Common myeloid progenitor, CD34-positive (primary cell): ENCODE data around the gene ANXA8L1.
"Not testable (repeated sequence)": the region's sequence is repeated elsewhere in the genome, so short reads cannot be mapped to it uniquely, and the experiment has no call there.

Experiments used
- CTCF ChIA-PET: fragments of 350-600 bp; sonication (Branson Sonifier 250); formaldehyde crosslinking; loops from one replicate; lab custom pipeline; 2021; ENCODE audit warnings: antibody characterized with exemption; lab: Charles Lee
- POLR2A ChIA-PET: fragments of 350-600 bp; sonication (Branson Sonifier 250); formaldehyde crosslinking; loops from one replicate; lab custom pipeline; 2021; ENCODE audit warnings: antibody characterized with exemption; lab: Charles Lee
- DNase-seq, 3 donors: peaks; one replicate each; pipeline versions ENCODE4 v3.0.0 to v3.0.0-alpha.2; 2013
- H3K27ac ChIP-seq, 2 experiments: 1 replicate in 1 of 2; 2 replicates in 1 of 2; pipeline ENCODE4 v1.7.0; 2013; ENCODE audit warnings: inconsistent platforms in 2 of 2, low read length in 2 of 2, mild to moderate bottlenecking in 2 of 2, low read depth in 1 of 2, moderate library complexity in 1 of 2; ENCODE audit not compliant: severe bottlenecking in 2 of 2, insufficient read depth in 1 of 2, poor library complexity in 1 of 2
- H3K27me3 ChIP-seq, 5 experiments: replicated peaks in 2 of 5; 1 replicate in 3 of 5; 2 replicates in 2 of 5; pipeline versions ENCODE4 v1.6.1 to v1.7.0; 2013; ENCODE audit warnings: low read length in 4 of 5, mild to moderate bottlenecking in 2 of 5, moderate library complexity in 2 of 5, inconsistent platforms in 1 of 5; ENCODE audit not compliant: insufficient read depth in 5 of 5, control insufficient read depth in 4 of 5
- H3K36me3 ChIP-seq, 4 experiments: 1 replicate in 2 of 4; 2 replicates in 2 of 4; pipeline versions ENCODE4 v1.6.1 to v1.7.0; 2013; ENCODE audit warnings: low read length in 3 of 4, control low read depth in 1 of 4, mild to moderate bottlenecking in 1 of 4; ENCODE audit not compliant: control insufficient read depth in 4 of 4, insufficient read depth in 4 of 4
- H3K4me1 ChIP-seq, 4 experiments: 1 replicate in 3 of 4; 2 replicates in 1 of 4; pipeline versions ENCODE4 v1.6.1 to v1.7.1; 2013; ENCODE audit warnings: low read length in 3 of 4, mild to moderate bottlenecking in 3 of 4, control low read depth in 1 of 4, inconsistent platforms in 1 of 4, moderate library complexity in 1 of 4; ENCODE audit not compliant: control insufficient read depth in 4 of 4, insufficient read depth in 4 of 4; ENCODE audit errors: control extremely low read depth in 1 of 4
- H3K4me3 ChIP-seq, 7 experiments: 1 replicate in 4 of 7; 2 replicates in 3 of 7; pipeline versions ENCODE4 v1.5.1 to v1.7.0; 2013; ENCODE audit warnings: mild to moderate bottlenecking in 7 of 7, low read length in 6 of 7, moderate library complexity in 6 of 7, inconsistent platforms in 2 of 7, low read depth in 2 of 7, control low read depth in 1 of 7; ENCODE audit not compliant: insufficient read depth in 4 of 7, control insufficient read depth in 1 of 7; ENCODE audit errors: extremely low read depth in 1 of 7
- H3K9me3 ChIP-seq, 5 experiments: 1 replicate in 4 of 5; 2 replicates in 1 of 5; pipeline versions ENCODE4 v1.6.1 to v1.7.1; 2013; ENCODE audit warnings: low read length in 4 of 5, mild to moderate bottlenecking in 2 of 5, inconsistent platforms in 1 of 5, low read depth in 1 of 5, moderate library complexity in 1 of 5; ENCODE audit not compliant: control insufficient read depth in 4 of 5, insufficient read depth in 2 of 5; ENCODE audit errors: control extremely low read depth in 1 of 5
- WGBS: methylation state at CpG from one replicate; pipeline ENCODE4 v1.1.5; 2013; ENCODE audit not compliant: insufficient coverage; 5-methylcytosine and 5-hydroxymethylcytosine counted together

Gene ANXA8L1

GRCh38 chr10:46365484-46365883 lies 10.1 kb upstream of the ANXA8L1 start:
- H3K4me3 ChIP-seq, H3K27ac ChIP-seq, DNase-seq, H3K4me1 ChIP-seq, POLR2A ChIA-PET, H3K9me3 ChIP-seq, CTCF ChIA-PET, H3K27me3 ChIP-seq, H3K36me3 ChIP-seq: not testable (repeated sequence)
- WGBS: no CpG with 5 or more reads among the region's 4 CpGs

DNA sequence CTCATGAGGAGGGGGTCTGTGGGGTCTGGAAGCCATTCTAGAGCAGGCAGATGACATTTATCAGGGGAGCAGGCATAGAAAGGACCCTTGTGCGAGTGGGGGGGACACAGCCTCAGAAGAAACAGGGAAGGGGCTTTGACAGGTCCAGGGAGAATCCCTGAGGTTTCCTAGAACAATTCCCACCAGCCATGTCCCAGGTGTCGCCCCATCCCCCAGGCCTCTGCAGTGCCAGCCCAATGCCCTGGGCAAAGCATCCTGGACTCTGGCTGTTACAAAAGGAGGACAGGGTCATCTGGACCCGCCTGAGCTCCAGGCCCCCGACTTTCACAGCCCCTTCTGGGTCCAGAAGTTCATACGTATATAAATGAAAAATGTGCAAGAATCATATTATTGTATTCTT lies 8.4 kb upstream of the ANXA8L1 start:
- H3K27me3 ChIP-seq, H3K4me3 ChIP-seq, H3K27ac ChIP-seq, POLR2A ChIA-PET, H3K4me1 ChIP-seq, DNase-seq, H3K9me3 ChIP-seq, H3K36me3 ChIP-seq, CTCF ChIA-PET: not testable (repeated sequence)
- WGBS: no CpG with 5 or more reads among the region's 5 CpGs

- H3K4me3 ChIP-seq, H3K4me1 ChIP-seq, H3K27ac ChIP-seq, POLR2A ChIA-PET, CTCF ChIA-PET, H3K27me3 ChIP-seq, H3K9me3 ChIP-seq, DNase-seq, H3K36me3 ChIP-seq: not testable (repeated sequence)
- 100% methylated on average over 1 of the region's 8 CpGs for WGBS
These were observed 7.8 kb upstream of the ANXA8L1 start for GRCh38 chr10:46367666-46368240.

- H3K27ac ChIP-seq, POLR2A ChIA-PET, H3K4me1 ChIP-seq, H3K27me3 ChIP-seq, H3K9me3 ChIP-seq, H3K4me3 ChIP-seq, H3K36me3 ChIP-seq, CTCF ChIA-PET, DNase-seq: not testable (repeated sequence)
- WGBS: 100% methylated on average over 3 of the region's 11 CpGs
These were observed 6.6 kb upstream of the ANXA8L1 start for GRCh38 chr10:46368956-46369355.

- H3K27me3 ChIP-seq, H3K4me1 ChIP-seq, H3K9me3 ChIP-seq, H3K36me3 ChIP-seq, CTCF ChIA-PET, H3K27ac ChIP-seq, H3K4me3 ChIP-seq, DNase-seq, POLR2A ChIA-PET: not testable (repeated sequence)
- WGBS: no CpG with 5 or more reads among the region's 3 CpGs
These were observed 1.2 kb upstream of the ANXA8L1 start for GRCh38 chr10:46374410-46374809.

DNA sequence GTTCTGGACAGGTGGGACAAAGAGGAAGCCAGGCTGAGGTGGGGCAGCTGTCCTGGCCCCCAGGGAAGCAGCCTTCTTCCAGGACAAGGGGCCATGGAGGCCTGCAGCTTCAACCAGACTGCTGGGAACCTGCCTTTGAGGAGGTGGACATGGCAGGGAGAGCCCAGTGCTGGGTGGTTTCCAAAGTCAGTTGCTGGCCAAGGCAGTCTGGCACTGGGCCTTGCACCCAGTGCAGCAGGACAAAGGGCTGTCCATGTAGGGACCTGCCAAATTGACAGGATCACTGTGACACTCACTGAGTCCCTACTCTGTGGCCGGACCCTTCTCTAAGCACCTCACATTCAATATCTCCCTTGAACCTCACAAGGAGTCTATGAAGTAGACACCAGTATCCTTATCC lies 1.4 kb downstream of the ANXA8L1 start:
- POLR2A ChIA-PET, CTCF ChIA-PET: not testable (repeated sequence)
- no CpG with 5 or more reads among the region's 1 CpG for WGBS

GRCh38 chr10:46377651-46378050 lies 2.1 kb downstream of the ANXA8L1 start:
- H3K27ac ChIP-seq, H3K4me3 ChIP-seq, CTCF ChIA-PET, POLR2A ChIA-PET, H3K36me3 ChIP-seq, H3K4me1 ChIP-seq, H3K9me3 ChIP-seq, DNase-seq, H3K27me3 ChIP-seq: not testable (repeated sequence)
- WGBS: no CpG with 5 or more reads among the region's 4 CpGs

More for the DNA sequence above, 1.4 kb downstream of the ANXA8L1 start:
- not testable (repeated sequence) for H3K9me3 ChIP-seq, DNase-seq, H3K4me1 ChIP-seq, H3K36me3 ChIP-seq, H3K27me3 ChIP-seq, H3K4me3 ChIP-seq, H3K27ac ChIP-seq
